IMR-90 (cell line): ENCODE results near the gene C4orf33. TPM values are rescaled to one million over a fixed set of nuclear protein-coding genes. Genes with fewer than 3 reads are reported as not detected.

ENCODE experiments used
- ATAC-seq: fragments of 200-7000 bp; cut with Tn5 transposase; 2 replicates; pipeline ENCODE4 v1.9.1; 2020; ENCODE audit warnings: low read depth, mild to moderate bottlenecking, moderate library complexity
- BruUV-seq: library from RNA; stranded (reverse); fragments of 400-500 nt; replicated peaks from 2 replicates; lab custom pipeline; 2021; lab: Mats Ljungman, UMichigan
- CTCF ChIA-PET: fragments of 300-600 bp; formaldehyde crosslinking; extraction: SDS; loops from one replicate; lab custom pipeline; 2021; ENCODE audit warnings: antibody characterized with exemption; lab: Yijun Ruan, JAX
- POLR2A ChIA-PET: fragments of 300-600 bp; sonication (Branson Sonifier 250); formaldehyde crosslinking; loops from one replicate; lab custom pipeline; 2022; ENCODE audit warnings: antibody characterized with exemption; ENCODE audit not compliant: unreplicated experiment; lab: Charles Lee
- DNase-seq: peaks from one replicate; pipeline ENCODE4 v3.0.0; 2013
- H2AFZ ChIP-seq: replicated peaks from 2 replicates; pipeline ENCODE3; 2013; ENCODE audit warnings: low read length, mild to moderate bottlenecking; ENCODE audit not compliant: poor library complexity
- H2AK5ac ChIP-seq: 2 replicates; pipeline ENCODE4 v1.6.1; 2013; ENCODE audit warnings: low read depth, low read length, inconsistent platforms
- H2AK9ac ChIP-seq: replicated peaks from 2 replicates; pipeline ENCODE3; 2013; ENCODE audit warnings: mild to moderate bottlenecking, low read depth, low read length, moderate library complexity; ENCODE audit not compliant: poor library complexity
- H2BK120ac ChIP-seq: 2 replicates; pipeline ENCODE4 v1.6.1; 2013; ENCODE audit warnings: low read depth, low read length, inconsistent platforms
- H2BK15ac ChIP-seq: 3 replicates; pipeline ENCODE4 v1.6.1; 2013; ENCODE audit warnings: low read depth, low read length, inconsistent platforms
- H2BK20ac ChIP-seq: 2 replicates; pipeline ENCODE4 v1.6.1; 2013; ENCODE audit warnings: low read depth, mild to moderate bottlenecking, inconsistent platforms, low read length, moderate library complexity
- H2BK5ac ChIP-seq: 2 replicates; pipeline ENCODE4 v1.6.1; 2013; ENCODE audit warnings: mild to moderate bottlenecking, low read depth, low read length, inconsistent platforms; ENCODE audit not compliant: poor library complexity, severe bottlenecking
- H3K14ac ChIP-seq: replicated peaks from 2 replicates; pipeline ENCODE4 v1.6.1; 2013; ENCODE audit warnings: low read depth, low read length, inconsistent platforms
- H3K18ac ChIP-seq: 2 replicates; pipeline ENCODE4 v1.6.1; 2013; ENCODE audit warnings: low read depth, low read length, control low read depth
- H3K23ac ChIP-seq: 2 replicates; pipeline ENCODE4 v1.6.1; 2013; ENCODE audit warnings: low read depth, low read length, inconsistent platforms
- H3K27ac ChIP-seq: 2 replicates; pipeline ENCODE4 v1.5.1; 2013; ENCODE audit warnings: mild to moderate bottlenecking, control low read depth, low read length; ENCODE audit not compliant: insufficient read depth
- H3K27me3 ChIP-seq: 2 replicates; pipeline ENCODE4 v1.6.1; 2013; ENCODE audit warnings: low read length; ENCODE audit not compliant: control insufficient read depth, insufficient read depth
- H3K36me3 ChIP-seq: 2 replicates; pipeline ENCODE4 v1.6.1; 2013; ENCODE audit warnings: low read length, mixed read lengths; ENCODE audit not compliant: control insufficient read depth, insufficient read depth
- H3K4ac ChIP-seq: 2 replicates; pipeline ENCODE4 v1.6.1; 2013; ENCODE audit warnings: low read depth, low read length, inconsistent platforms
- H3K4me1 ChIP-seq: 2 replicates; pipeline ENCODE4 v1.6.1; 2013; ENCODE audit warnings: low read length, mixed read lengths; ENCODE audit not compliant: control insufficient read depth, insufficient read depth
- H3K4me2 ChIP-seq: 2 replicates; pipeline ENCODE4 v1.6.1; 2013; ENCODE audit warnings: low read depth, mild to moderate bottlenecking, control low read depth, low read length, moderate library complexity
- H3K4me3 ChIP-seq: 2 replicates; pipeline ENCODE4 v1.5.1; 2013; ENCODE audit warnings: low read depth, mild to moderate bottlenecking, control low read depth, low read length, moderate library complexity; ENCODE audit not compliant: insufficient read depth
- H3K56ac ChIP-seq: 2 replicates; pipeline ENCODE4 v1.6.1; 2013; ENCODE audit warnings: low read length, inconsistent platforms; ENCODE audit not compliant: insufficient read depth; ENCODE audit errors: extremely low read depth
- H3K79me1 ChIP-seq, 2 experiments: 2 replicates each; pipeline ENCODE4 v1.6.1; 2013; ENCODE audit warnings: low read length in 2 of 2, inconsistent platforms in 1 of 2, low read depth in 1 of 2
- H3K9ac ChIP-seq: 2 replicates; pipeline ENCODE4 v1.6.1; 2013; ENCODE audit warnings: low read depth, low read length, control low read depth
- H3K9me1 ChIP-seq: 2 replicates; pipeline ENCODE4 v1.6.1; 2013; ENCODE audit warnings: low read length, inconsistent platforms; ENCODE audit not compliant: insufficient read depth
- H3K9me3 ChIP-seq: 2 replicates; pipeline ENCODE4 v1.6.1; 2013; ENCODE audit warnings: low read length; ENCODE audit not compliant: control insufficient read depth, insufficient read depth
- H4K20me1 ChIP-seq: 2 replicates; pipeline ENCODE4 v1.6.1; 2013; ENCODE audit warnings: low read length, inconsistent platforms; ENCODE audit not compliant: insufficient read depth
- H4K5ac ChIP-seq: 2 replicates; pipeline ENCODE4 v1.6.1; 2013; ENCODE audit warnings: mild to moderate bottlenecking, low read depth, low read length, control low read depth
- H4K8ac ChIP-seq, 2 experiments: 2 replicates each; pipeline ENCODE4 v1.6.1; 2013; ENCODE audit warnings: low read depth in 2 of 2, low read length in 2 of 2, control low read depth in 1 of 2, inconsistent platforms in 1 of 2
- H4K91ac ChIP-seq: 2 replicates; pipeline ENCODE4 v1.6.1; 2013; ENCODE audit warnings: low read depth, low read length, inconsistent platforms; ENCODE audit not compliant: insufficient read depth
- BHLHE40 ChIP-seq: fragments of 150-350 bp; IDR thresholded peaks from 2 replicates; pipeline ENCODE4 v1.6.1; 2016; ENCODE audit warnings: mild to moderate bottlenecking, low read depth, low read length
- CEBPB ChIP-seq: IDR thresholded peaks from 2 replicates; pipeline ENCODE4 v1.6.1; 2012; ENCODE audit warnings: low read depth, low read length, improper control_type of control experiment
- CHD1 ChIP-seq: IDR thresholded peaks from 2 replicates; pipeline ENCODE4 v1.6.1; 2012; ENCODE audit warnings: low read depth, low read length, improper control_type of control experiment
- ELK1 ChIP-seq: fragments of 150-350 bp; IDR thresholded peaks from 2 replicates; pipeline ENCODE4 v1.6.1; 2016; ENCODE audit warnings: low read depth, mild to moderate bottlenecking, low read length, moderate library complexity, borderline replicate concordance
- FOS ChIP-seq: fragments of 150-350 bp; IDR thresholded peaks from 2 replicates; pipeline ENCODE4 v1.6.1; 2016; ENCODE audit warnings: low read depth, low read length
- MAFK ChIP-seq: IDR thresholded peaks from 2 replicates; pipeline ENCODE4 v1.6.1; 2012; ENCODE audit warnings: low read depth, low read length, improper control_type of control experiment
- MAZ ChIP-seq: IDR thresholded peaks from 2 replicates; pipeline ENCODE4 v1.6.1; 2012; ENCODE audit warnings: low read depth, mild to moderate bottlenecking, low read length, improper control_type of control experiment, moderate library complexity, borderline replicate concordance
- MXI1 ChIP-seq: IDR thresholded peaks from 2 replicates; pipeline ENCODE4 v1.6.1; 2012; ENCODE audit warnings: low read depth, mild to moderate bottlenecking, low read length, moderate library complexity, borderline replicate concordance
- NFE2L2 ChIP-seq: fragments of 150-350 bp; IDR thresholded peaks from 2 replicates; pipeline ENCODE4 v1.6.1; 2016; ENCODE audit warnings: low read depth, mild to moderate bottlenecking, low read length
- POLR2A ChIP-seq: IDR thresholded peaks from 2 replicates; pipeline ENCODE4 v1.6.1; 2012; ENCODE audit warnings: mild to moderate bottlenecking, low read depth, low read length
- RAD21 ChIP-seq: IDR thresholded peaks from 2 replicates; pipeline ENCODE4 v1.6.1; 2012; ENCODE audit warnings: low read length, improper control_type of control experiment
- RCOR1 ChIP-seq: IDR thresholded peaks from 2 replicates; pipeline ENCODE4 v1.6.1; 2012; ENCODE audit warnings: mild to moderate bottlenecking, low read length, improper control_type of control experiment; ENCODE audit not compliant: insufficient replicate concordance
- RFX5 ChIP-seq: IDR thresholded peaks from 2 replicates; pipeline ENCODE4 v1.8.0; 2012; ENCODE audit warnings: low read depth, mild to moderate bottlenecking, low read length, moderate library complexity
- SMC3 ChIP-seq: fragments of 150-350 bp; IDR thresholded peaks from 2 replicates; pipeline ENCODE4 v1.6.1; 2016; ENCODE audit warnings: low read depth, mild to moderate bottlenecking, antibody characterized with exemption, low read length, moderate library complexity
- WGBS, 2 experiments: methylation state at CpG; one replicate each; pipeline versions ENCODE4 v1.1.5 to v1.1.7; 2013; ENCODE audit warnings: missing lambda C conversion rate in 2 of 2; ENCODE audit not compliant: insufficient read length in 1 of 2; ENCODE audit errors: extremely low coverage in 2 of 2; 5-methylcytosine and 5-hydroxymethylcytosine counted together
- dilution Hi-C: fragments of 300-500 bp; cut with HindIII; formaldehyde crosslinking; loops from one replicate; pipeline ENCODE4 v1.14.3; 2018; ENCODE audit warnings: low sequenced_read_pairs; ENCODE audit not compliant: unreplicated experiment
- in situ Hi-C: fragments of 300-500 bp; cut with MboI; formaldehyde crosslinking; loops from 3 replicates; pipeline ENCODE4 v1.14.3; 2019; ENCODE audit warnings: low sequenced_read_pairs, inconsistent platforms, mixed read lengths
- intact Hi-C: fragments of 100-400 bp; cut with micrococcal nuclease; formaldehyde crosslinking; loops from 2 replicates; pipeline ENCODE4 v1.10.0; 2022
- polyA plus RNA-seq, 3 experiments: library from polyadenylated mRNA; depleted of rRNA; stranded (reverse); fragments of >200 nt; gene quantifications; 2 replicates each; pipeline ENCODE4 v1.2.3, GENCODE V29; 2012; ENCODE audit warnings: low replicate concordance in 1 of 3
- total RNA-seq: library from RNA; depleted of rRNA; stranded (reverse); fragments of >200 nt; gene quantifications from 2 replicates; pipeline ENCODE4 v1.2.3, GENCODE V29; 2012
- TF ChIP-seq, protein P1 (sequence below): conservative IDR thresholded peaks from 2 replicates; pipeline ENCODE4 v1.5.1; 2012; ENCODE audit warnings: mild to moderate bottlenecking, low read depth, low read length, improper control_type of control experiment
- TF ChIP-seq, protein P2 (sequence below): fragments of 150-350 bp; IDR thresholded peaks from 2 replicates; pipeline ENCODE4 v1.6.1; 2017; ENCODE audit warnings: mild to moderate bottlenecking, antibody characterized with exemption, low read length, low read depth

Gene C4orf33
- total and polyA plus RNA-seq, 2 of the 4 experiments (the other 2 are of a cell fraction) = 4.7 to 5.3 TPM

GRCh38 chr4:129113919-129114318, 18.0 kb downstream of the C4orf33 start:
- ATAC-seq (no peak), DNase-seq (no peak)
- no TSS peak for BruUV-seq
- H3K27me3 ChIP-seq = no peaks in the 10 kb centered on the region
- H3K18ac ChIP-seq = no peak overlapping the region
- H3K14ac ChIP-seq = no peak overlapping the region
- no peaks in the 10 kb centered on the region for H3K4me1 ChIP-seq
- no peak overlapping the region for H2BK120ac ChIP-seq
- no peak overlapping the region for H4K5ac ChIP-seq
- no peak overlapping the region for H2BK20ac ChIP-seq
- H3K23ac ChIP-seq = no peak overlapping the region
- no peak overlapping the region for H4K8ac ChIP-seq
- no peaks in the 10 kb centered on the region for H3K79me1 ChIP-seq
- H3K4me3 ChIP-seq = no peak overlapping the region
- no peak overlapping the region for H2AFZ ChIP-seq
- no peak overlapping the region for H4K91ac ChIP-seq
- no peaks in the 10 kb centered on the region for H4K20me1 ChIP-seq
- CTCF ChIA-PET = no interaction called here
- in situ Hi-C loops (no loop called here), dilution Hi-C loops (no loop called here), intact Hi-C loops (no loop called here)
- H3K4me2 ChIP-seq = no peak overlapping the region
- H2AK9ac ChIP-seq = no peak overlapping the region
- no peak overlapping the region for H2BK5ac ChIP-seq
- H3K4ac ChIP-seq = no peak overlapping the region
- WGBS, 2 experiments = no CpG with 5 or more reads among the region's 1 CpG
- TF ChIP-seq RAD21 = no peak
- no peak for TF ChIP-seq MAFK
- no peak for TF ChIP-seq CHD1
- TF ChIP-seq, protein P1, sequence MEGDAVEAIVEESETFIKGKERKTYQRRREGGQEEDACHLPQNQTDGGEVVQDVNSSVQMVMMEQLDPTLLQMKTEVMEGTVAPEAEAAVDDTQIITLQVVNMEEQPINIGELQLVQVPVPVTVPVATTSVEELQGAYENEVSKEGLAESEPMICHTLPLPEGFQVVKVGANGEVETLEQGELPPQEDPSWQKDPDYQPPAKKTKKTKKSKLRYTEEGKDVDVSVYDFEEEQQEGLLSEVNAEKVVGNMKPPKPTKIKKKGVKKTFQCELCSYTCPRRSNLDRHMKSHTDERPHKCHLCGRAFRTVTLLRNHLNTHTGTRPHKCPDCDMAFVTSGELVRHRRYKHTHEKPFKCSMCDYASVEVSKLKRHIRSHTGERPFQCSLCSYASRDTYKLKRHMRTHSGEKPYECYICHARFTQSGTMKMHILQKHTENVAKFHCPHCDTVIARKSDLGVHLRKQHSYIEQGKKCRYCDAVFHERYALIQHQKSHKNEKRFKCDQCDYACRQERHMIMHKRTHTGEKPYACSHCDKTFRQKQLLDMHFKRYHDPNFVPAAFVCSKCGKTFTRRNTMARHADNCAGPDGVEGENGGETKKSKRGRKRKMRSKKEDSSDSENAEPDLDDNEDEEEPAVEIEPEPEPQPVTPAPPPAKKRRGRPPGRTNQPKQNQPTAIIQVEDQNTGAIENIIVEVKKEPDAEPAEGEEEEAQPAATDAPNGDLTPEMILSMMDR = no peak
- TF ChIP-seq MAZ = no peak
- no peak for TF ChIP-seq SMC3
- TF ChIP-seq RCOR1 = no peak
- no peak for TF ChIP-seq NFE2L2
- TF ChIP-seq MXI1 = no peak
- TF ChIP-seq CEBPB = no peak
- no peak for TF ChIP-seq POLR2A
- TF ChIP-seq FOS = no peak
- TF ChIP-seq, protein P2, sequence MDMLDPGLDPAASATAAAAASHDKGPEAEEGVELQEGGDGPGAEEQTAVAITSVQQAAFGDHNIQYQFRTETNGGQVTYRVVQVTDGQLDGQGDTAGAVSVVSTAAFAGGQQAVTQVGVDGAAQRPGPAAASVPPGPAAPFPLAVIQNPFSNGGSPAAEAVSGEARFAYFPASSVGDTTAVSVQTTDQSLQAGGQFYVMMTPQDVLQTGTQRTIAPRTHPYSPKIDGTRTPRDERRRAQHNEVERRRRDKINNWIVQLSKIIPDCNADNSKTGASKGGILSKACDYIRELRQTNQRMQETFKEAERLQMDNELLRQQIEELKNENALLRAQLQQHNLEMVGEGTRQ = no peak
- TF ChIP-seq RFX5 = no peak
- TF ChIP-seq ELK1 = no peak
- TF ChIP-seq BHLHE40 = no peak
- H3K9ac ChIP-seq = no peak overlapping the region
- H2BK15ac ChIP-seq = no peak overlapping the region
- H3K9me3 ChIP-seq = no peaks in the 10 kb centered on the region
- no peak overlapping the region for H3K27ac ChIP-seq
- POLR2A ChIA-PET = no interaction called here
- H3K9me1 ChIP-seq = peaks cover 3% of the 10 kb centered on the region; the same call in 1 of the 2 replicates
- H3K36me3 ChIP-seq = no peaks in the 10 kb centered on the region
- no peak overlapping the region for H2AK5ac ChIP-seq
- no peak overlapping the region for H3K56ac ChIP-seq
